GM12873 (cell line): ENCODE data around the gene GLRA3.

Experiments used
- TF ChIP-seq, protein P1 (sequence below): IDR thresholded peaks from 2 replicates; pipeline ENCODE4 v1.5.1; 2012; ENCODE audit warnings: low read depth, mild to moderate bottlenecking, moderate library complexity, low read length, control low read depth; ENCODE audit not compliant: insufficient read depth; ENCODE audit errors: missing control alignments

Gene GLRA3

DNA sequence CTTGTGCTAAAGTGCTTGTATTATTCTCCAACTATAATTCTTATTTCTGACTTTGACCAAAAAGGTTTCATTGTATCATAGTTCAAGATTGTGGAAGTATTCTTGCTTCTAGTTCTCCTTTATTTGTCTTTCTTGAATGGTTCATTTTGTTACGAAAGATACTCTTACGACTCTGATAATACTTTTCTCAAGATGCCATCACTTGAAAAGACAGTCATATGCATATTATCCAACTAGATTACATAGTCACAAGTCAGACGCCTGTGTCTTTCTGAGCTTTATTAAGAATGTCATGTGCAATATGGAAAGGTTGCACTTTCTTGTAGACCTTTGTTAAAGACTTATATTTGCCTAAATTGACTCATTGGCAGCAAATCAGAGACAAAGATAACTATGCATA is 235.3 kb downstream of the GLRA3 start:
- TF ChIP-seq, protein P1, sequence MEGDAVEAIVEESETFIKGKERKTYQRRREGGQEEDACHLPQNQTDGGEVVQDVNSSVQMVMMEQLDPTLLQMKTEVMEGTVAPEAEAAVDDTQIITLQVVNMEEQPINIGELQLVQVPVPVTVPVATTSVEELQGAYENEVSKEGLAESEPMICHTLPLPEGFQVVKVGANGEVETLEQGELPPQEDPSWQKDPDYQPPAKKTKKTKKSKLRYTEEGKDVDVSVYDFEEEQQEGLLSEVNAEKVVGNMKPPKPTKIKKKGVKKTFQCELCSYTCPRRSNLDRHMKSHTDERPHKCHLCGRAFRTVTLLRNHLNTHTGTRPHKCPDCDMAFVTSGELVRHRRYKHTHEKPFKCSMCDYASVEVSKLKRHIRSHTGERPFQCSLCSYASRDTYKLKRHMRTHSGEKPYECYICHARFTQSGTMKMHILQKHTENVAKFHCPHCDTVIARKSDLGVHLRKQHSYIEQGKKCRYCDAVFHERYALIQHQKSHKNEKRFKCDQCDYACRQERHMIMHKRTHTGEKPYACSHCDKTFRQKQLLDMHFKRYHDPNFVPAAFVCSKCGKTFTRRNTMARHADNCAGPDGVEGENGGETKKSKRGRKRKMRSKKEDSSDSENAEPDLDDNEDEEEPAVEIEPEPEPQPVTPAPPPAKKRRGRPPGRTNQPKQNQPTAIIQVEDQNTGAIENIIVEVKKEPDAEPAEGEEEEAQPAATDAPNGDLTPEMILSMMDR, result no peak

DNA sequence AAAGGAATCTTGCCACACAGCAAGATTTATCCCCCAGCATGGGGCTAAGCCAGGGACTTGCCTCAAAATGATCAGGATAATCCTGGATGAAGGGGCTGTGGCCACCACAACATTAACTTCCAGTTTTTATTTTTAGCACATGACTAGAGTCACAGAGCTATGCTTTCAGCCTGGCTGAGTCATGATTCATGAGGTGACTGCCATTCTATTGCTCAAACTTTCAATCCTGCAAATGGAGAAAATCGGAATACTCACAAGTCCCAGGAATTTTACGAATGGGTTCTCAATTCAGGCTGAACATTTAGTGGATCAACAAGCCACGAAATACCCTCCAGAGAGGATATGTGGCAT is 236.1 kb downstream of the GLRA3 start:
- TF ChIP-seq, protein P1, result no peak

DNA sequence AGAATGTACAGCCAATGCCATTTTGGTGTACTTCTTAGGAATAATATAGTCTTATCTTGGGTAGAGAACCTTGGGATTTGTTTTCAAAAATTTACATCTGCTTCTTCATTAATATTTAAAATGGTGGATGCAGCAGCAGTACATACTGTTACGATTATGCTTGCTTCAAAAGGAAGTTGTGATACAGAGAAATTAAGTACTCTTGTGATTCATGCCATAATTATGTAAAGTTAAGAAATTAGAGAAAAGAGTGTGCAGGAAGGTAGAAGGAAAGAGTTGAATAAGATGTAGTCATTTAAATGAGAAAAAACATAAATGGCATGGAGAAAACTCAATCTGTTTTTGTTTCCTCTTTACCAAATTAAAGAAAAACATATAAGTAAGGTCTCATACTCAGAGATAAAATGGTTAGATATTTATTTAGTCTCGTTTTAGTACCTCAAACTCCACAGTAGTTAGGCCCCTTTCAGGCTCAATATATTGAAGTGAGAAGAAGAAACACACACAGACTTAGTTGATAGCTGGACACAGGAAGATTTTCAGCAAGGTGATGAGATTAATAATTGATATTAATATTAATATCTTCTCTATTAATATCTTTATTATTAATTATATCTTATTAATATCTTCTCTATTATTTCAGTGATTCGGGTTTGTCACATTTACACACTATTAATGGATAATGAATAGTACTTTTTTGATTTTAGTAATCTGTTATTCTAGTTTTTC is 236.6 kb downstream of the GLRA3 start:
- TF ChIP-seq, protein P1, result no peak

DNA sequence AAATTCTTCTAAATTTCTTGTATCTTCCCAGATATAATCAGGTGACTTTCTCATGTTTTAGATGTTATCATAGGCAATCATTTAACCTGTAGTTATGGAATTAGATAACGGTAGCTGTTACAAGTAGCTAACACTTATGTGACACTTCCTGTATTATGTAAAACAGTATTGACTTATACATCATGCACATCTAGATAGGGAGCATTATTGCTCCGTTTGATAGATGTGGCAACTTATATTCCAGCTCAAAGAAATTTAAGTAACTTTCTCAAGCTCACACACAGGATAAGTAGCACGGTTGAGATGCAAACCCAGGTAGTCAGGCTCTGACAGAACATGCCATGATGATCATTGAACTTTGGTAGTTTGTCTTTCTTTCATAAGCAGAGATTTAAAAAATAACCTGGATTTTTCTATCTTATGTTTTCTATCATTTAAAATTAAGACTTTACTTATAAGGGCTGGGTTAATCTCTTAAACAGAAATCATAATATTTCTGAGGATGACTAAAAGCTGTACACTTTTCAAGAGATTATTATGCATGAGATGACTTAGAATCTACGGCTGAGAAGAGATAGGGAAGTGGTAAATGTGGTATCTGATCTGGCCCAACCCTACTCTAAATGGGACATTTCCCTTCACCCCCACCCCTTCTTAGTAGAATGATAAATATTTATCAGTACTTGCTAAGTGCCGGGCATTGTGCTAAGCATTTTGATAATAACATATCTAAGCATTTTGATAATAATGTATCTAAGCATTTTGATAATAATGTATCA is 237.6 kb downstream of the GLRA3 start:
- TF ChIP-seq, protein P1, result no peak

DNA sequence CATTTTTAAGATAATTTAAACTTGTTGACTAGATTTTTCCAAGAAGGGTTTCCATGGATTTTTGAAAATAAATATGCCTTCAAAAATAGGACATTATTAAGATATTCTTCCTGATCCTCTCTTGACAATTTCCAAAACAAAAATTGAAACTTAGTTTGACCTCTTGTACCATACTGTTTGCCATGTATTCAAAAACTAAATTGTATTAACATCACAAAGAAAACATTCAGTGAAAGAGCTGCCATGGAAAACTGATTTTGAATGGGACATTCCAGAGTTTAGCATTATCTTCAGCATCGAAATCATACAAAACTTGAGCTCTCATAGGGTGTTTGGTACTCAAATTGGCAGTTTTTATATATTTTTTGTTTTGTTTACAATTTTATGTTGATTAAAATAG is 238.7 kb downstream of the GLRA3 start:
- TF ChIP-seq, protein P1, result no peak
